HTERT RPE-1 (cell line): ENCODE measurements around the gene ARMC9.
"Not testable (repeated sequence)": the region's sequence is repeated elsewhere in the genome, so short reads cannot be mapped to it uniquely, and the experiment has no call there.

Experiments
- in situ Hi-C: fragments of 300-500 bp; cut with MboI; formaldehyde crosslinking; loops from 4 replicates; pipeline ENCODE4 v1.14.3; 2020; ENCODE audit warnings: low sequenced_read_pairs

Gene ARMC9

DNA sequence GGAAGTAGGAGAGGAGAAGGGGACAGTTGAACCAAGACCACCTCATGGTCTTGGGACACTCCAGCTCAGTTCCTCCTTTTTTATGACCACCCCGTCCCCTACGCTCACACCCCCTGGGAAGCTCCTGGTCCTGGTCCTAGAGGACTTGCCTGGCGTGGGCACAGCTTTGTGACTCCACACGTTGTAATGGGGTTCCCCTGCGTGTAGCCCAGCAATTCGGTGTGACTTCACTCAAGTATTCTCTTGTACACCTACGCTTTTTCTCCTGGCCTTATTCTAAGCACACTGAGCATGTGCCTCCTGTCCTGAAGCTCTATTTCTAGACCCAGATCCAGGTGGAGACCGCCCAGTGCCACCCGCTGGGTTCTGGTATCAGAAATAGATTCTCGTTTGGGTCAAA is 161.0 kb downstream of the ARMC9 start:
- in situ Hi-C loops = no loop called here

DNA sequence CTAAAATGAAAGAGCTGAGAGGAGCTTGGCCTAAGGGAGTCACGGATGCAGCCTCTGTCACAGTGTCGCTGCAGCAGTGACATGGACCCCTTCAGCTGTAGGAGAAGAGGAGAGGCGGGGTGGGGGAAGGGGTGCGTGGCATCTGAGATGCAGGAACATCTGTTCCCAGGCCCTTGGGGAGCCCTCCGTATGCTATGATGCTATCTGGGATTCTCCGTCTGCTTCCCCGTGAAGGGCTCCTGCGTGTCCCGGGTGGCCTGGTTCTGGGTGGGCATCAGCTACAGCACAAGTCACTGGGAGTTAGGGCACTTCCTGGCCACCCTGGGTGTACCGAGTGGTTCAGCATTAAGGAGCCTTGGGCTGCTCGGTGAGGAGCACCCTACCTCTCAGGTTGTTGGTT is 161.5 kb downstream of the ARMC9 start:
- in situ Hi-C loops = no loop called here

DNA sequence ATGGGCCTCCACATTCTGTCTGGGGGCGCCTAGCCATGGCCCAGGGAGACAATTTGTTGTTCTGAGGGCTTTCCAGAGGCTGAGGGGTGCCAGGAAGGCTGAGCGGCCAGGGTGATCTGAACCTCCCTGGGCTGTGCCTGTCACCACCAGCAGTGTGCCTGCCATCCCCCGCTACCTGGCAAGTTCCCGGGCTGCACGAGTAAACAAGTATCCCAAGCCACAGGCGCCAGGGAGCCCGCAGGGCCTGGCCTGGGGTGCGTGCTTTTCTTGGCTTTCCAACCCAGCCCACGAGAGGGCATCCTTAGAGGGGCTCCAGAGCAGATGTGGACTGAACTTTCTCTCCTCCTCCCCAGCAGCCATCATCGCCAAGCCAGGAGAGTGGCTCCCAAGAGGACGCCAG is 162.0 kb downstream of the ARMC9 start:
- in situ Hi-C loops = no loop called here

DNA sequence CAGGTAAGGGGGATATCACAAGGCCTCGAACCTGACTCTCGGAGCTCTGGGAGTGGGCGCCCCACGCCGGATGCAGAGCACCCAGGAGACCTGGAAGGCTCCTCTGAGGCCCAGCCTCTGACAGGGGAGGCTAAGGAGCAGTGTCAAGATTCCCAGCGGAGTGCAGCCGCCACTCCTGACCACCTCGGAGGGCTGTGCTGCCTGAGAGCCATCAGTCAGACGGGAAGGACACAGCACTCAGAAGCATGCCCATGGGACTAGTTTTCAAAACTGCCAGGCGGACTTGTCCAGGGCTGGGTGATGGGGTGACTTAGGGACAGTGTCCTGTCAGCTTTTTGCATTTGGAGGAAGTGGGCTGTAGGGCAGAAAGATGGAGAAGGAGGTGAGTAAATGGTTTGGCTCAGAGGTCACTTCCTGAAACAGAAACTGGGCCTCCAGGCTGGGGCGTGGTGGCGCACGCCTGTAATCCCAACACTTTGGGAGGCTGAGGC is 162.5 kb downstream of the ARMC9 start:
- in situ Hi-C loops = no loop called here

DNA sequence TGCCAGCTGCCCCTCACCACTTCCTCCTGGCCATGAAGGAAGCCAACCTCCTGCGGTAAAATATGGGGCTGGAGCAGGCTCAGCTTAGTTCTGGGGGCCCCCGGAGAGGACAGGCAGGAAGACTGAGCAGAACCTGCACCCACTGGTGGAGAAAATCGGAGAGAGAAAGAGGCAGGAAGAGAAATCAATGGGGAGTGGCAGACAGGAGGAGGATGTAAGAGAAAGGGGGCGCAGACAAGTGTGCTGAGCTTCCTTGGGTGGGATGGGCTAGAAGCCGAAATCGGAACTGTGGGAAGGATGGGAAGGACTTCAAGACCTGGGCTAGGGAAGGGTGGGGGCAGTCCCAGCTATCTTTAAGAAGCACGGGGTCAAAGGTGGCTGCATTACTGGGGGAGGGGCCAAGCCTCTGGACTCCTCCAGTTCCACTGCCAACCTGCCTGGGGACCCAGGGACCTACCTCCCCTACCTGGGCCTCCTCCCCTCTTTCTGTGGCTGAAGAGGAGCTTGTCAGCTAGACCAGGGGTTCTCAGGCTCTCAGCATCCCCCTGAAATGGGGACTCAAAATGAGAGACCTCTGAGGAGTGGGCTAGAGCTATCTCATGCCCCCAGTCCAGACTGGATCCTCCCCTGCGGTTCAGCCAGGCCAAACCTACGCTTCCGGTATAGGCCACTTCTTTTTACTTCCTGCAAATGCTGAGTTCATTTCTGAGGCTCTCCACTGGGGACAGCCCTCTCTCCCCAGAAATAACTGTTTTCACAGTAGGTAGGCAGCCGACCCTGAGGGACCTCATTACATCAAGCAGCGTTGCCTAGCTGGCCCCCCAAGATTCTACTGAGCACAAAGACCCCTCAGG is 163.5 kb downstream of the ARMC9 start:
- in situ Hi-C loops = no loop called here

DNA sequence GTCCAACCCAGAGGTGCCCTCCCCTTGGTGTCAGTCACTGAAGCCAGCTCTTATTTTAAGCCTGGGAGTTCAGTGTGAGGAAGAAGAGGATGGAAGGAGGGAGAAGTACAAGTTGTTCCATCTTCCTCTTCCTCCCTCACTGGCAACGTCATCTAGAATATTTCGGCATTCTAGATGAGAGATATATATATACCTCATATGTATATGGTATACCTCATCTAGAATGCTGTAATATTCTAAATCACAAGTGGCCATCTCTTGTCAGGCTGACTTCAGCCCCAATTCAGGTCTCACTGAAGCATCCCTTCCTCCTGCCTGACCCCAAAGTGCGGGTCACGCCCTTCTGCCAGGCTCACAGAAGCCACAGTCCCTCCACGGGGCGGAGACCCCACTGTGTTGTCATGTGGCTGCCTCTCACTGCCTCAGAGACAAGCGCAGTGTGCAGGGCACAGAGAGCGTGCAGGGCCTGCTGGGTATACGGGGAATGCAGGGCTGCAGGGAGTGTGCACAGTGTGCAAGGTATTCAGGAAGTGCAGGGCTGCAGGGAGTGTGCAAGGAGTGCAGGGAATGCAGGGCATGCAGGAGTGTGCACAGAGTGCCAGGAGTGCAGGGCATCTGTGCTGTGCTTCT is 164.2 kb downstream of the ARMC9 start:
- in situ Hi-C loops = no loop called here

DNA sequence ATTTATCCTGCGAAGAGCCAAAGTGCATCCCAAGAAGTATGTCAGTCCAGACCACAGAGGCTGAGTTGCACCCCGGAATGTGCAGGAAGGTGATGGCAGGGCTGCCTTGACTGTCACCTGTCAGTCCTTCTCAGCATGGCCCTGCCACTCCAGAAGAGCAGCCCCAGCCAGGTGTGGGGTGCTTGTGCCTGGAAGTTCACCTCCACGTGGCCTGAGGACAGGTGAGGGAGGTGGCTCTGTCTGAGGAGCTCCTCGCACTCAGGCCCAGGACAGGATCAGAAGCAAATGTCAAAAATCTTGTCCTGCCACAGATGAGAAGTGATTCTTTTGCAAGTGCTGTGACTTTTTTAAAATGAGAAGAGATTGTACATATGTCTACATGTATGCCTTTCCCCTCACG is 165.6 kb downstream of the ARMC9 start:
- in situ Hi-C loops = no loop called here

DNA sequence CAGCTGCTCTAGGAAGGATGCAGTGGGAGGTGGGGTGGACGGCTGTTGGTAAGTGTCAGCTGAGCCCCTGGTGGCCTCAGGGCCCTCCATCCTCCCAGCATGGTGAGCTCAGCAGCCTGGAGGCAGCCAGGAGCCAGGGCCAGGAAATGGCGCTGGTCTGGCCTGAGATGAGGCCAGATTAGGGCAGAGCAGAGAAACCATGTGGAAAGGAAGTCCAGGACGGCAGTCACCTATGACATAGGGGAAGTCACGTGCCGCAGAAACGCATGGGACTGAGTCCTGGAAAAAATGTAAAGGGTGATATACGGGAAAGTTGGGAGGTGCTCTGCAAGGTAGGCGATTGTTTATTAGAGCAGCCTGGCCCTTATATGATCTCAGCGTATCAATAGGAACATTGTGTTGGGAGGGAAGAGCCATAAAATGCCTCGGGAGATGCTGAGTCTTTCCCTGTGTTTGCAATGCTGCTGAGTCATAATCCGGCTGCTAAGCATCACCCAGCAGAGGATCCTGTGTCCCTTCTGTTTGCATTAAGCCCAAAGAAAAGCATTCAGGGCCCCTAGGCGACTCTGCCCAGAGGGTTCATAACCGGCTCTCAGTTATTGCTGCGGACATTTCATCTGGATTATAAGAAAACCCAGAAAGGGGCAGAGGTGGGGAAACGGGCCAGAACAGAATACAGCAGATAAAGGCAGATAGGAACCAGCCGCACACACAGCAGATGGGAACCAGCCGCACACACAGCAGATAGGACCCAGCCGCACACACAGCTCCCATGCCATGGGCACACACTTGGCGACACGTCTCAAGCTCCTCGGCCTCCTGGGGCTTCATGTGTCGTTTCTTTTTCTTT is 166.8 kb downstream of the ARMC9 start:
- in situ Hi-C loops = no loop called here

DNA sequence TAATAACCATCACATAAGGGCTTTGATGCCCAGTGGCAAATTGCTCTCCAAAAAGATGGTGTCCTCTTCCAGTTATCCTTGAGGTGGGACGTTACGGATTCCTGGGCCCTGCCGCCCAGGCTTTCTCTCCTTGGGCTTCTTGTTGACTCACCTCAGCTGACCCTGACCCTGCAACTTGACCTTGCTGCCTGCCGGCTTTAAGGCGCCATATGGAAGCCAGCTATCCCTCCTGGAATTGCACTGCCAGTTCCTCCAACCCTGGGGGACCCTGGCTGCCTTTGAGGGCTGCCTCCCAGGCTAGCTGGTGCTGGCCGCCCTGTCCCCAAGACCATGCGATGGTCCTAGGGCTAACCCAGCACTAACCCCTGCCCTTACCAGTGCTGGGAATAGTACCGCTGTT is 168.7 kb downstream of the ARMC9 start:
- in situ Hi-C loops = no loop called here

DNA sequence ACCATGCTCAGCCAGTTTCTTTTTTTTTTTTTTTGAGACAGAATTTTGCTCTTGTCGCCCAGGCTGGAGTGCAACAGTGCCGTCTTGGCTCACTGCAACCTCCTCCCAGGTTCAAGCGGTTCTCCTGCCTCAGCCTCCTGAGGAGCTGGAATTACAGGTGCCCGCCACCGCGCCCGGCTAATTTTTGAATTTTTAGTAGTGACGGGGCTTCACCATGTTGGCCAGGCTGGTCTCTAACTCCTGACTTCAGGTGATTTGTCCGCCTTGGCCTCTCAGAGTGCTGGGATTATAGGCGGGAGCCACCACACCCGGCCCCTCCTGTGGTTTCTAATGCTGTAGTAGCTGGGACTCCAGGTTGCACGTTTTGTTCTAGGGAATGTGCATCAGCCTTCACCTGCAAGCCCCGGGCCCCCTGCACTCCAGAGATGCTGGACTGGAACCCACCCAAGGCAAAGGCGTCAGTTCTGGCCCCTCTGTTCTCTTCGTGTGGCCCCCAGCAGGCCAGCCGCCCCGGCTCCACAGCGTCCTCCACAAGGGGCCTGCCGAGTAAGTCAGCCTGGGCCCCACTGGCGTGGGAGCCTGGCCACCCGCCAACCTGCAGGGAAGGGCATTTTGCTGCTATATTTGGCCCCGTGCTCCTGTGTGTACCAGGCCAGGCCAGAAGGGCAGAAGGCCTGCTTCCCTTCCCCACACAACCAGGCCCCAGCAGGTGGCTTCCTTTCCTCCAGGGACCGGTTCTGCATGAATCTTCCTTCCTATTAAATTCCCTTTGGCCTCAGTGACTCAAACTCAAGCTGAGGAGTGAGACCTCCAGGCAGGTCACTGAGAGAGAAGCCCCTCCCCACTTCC is 171.4 kb downstream of the ARMC9 start:
- in situ Hi-C loops = no loop called here

DNA sequence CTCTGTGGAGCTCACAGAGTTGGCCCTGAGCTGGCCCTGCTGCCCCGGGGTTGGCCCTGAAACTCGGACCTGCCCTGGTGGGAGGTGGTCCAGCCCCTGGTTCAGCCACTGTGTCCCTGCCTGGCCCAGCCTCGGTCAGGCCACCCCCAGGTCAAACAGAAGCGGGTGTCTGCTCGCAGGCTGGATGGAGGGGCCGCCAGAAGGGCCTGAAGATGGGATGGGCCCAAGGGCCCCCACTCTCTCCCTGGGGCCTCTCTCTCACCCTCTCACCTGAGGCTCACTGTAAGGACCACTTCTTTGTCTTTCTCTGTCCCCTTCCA is 172.0 kb downstream of the ARMC9 start:
- in situ Hi-C loops = no loop called here

DNA sequence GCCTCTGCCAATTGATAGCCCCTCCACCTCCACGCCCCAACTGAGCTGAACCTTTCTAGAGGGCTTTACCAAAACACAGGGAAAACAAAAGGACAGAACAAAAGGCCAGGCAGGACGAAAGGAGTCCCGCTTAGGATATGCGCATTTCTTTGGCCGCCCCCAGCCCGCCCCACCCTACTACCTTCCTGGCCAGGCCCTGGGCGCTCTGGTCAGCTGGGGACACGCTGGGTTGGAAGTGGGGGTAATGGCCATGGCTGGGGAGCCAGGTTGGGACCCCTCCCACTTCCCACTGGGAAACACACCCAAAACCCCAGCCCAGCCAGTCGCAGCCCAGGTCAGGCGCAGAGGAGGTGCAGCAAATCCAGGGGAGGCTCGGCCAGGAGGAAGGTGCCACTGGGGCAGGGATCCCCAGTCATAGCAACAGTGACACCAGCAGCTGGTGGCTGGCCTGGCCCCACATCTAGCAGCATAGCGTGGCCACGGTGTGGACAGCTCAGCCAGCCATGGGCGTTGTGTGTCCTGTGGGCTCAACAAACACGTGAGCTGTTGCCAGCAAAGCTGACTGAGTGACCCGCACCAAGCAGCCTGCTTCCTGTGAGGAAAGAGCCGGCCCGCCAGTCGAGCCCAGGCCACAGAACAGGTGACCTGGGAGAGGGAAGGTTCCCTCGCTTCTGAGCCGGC is 172.5 kb downstream of the ARMC9 start:
- in situ Hi-C loops = no loop called here

DNA sequence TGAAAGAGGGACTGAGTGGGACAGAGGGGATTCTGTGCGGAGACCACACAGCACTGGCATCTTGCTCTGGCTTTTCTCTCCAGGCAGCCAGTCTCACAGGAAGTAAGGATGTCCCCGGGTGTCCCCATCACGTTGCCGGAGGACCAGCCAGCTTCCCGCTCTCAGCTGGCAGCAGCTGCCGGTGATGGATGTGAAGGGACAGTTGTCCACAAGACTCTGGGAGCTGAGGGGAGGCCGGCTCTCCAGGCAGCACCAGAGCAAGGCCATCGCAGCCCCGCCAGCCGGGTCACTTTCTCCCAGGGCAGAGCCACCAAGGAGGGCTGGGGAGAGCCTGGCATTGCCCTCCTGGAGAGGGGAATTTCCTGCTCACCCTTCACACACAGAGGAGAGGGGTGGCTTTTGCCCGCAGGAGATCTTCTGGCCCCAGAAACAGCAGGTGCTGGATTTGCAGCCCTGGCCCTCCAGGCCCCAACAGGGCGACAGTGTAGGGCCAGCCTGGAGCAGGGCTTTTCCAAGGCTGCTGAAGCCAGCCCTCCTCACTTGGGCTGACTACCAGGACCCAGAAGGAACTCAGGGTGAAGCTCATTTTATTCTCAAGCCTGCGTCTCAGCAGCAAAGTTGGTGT is 173.1 kb downstream of the ARMC9 start:
- in situ Hi-C loops = no loop called here

DNA sequence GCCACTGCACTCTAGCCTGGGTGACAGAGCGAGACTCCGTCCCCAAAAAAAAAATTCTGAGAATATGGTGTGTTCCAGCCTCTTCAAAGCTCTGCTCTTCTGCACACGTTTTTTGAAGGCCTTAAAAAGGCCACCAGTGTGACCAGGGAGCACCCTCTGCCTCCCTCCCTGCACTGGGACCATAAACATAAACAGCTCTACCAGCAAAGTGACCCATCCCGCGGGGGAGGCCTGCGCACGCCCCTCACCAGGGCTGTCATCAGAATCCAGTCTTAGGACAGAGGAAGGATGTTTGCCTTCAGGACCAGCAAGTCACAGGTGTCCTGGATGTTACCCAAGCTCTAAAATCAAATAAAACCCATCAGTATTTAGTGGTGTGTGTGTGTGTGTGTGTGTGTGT is 173.9 kb downstream of the ARMC9 start:
- in situ Hi-C loops = no loop called here

DNA sequence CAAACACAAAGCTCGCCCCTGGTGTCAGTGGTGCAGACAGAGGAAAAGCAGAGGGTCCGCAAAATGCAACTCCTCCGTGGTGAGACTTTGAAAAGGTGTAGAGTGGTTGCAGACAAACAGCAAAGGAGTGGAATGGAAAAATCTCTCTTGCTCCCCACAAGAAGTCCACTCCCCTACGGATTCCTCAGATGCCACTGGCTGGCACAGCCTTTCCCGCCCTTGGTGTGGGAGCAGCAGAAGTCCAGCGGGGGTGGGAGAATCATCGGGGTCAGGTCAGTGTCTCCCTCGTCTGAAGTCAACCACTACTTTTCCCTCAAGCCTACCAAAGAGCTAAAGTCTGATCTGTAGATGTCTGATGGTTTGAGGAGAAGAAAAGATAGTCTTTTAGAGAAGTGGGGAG is 174.8 kb downstream of the ARMC9 start:
- in situ Hi-C loops = no loop called here

DNA sequence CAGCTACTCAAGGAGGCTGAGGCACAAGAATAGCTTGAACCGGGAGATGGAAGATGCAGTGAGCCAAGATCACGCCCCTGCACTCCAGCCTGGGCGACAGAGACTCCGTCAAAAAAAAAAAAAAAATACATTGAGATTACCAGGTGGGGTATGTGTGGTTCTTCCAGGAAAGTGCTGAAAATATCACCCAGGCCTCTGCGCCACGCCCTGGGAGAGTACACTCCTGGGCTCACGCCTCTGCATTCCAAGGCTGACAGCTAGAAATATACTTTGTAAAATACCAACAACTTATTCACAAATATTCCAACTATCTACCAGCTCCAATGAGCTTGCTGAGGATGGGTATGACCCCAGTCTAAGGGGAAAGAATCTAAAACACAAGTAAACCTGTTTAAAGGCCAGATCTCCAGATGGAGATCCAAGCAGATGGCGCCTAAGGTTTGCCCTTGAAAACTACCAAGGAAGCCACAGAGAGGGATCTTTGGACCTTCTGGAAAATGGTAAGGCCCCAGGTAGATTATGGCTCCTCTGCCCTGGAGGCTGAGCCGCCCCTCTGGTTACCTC is 175.4 kb downstream of the ARMC9 start:
- in situ Hi-C loops = no loop called here

DNA sequence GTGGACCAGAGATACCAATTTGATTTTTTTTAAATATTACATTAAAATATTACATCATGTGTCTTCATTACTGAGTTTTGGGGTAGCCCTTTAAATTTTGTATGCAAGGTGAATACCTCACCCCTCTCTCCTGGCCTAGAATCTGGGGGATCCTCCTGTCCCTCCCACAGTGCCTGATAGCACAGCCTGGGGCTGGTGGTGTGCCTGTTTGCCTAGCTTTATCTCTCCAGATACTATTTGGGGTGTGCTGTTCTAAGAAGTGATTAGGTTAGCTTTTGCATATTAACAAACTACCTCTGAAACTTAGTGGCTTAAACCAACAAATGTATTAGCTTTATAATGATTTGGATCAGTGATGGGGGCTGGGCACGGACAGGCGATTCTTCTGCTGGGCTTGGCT is 176.3 kb downstream of the ARMC9 start:
- in situ Hi-C loops = no loop called here

DNA sequence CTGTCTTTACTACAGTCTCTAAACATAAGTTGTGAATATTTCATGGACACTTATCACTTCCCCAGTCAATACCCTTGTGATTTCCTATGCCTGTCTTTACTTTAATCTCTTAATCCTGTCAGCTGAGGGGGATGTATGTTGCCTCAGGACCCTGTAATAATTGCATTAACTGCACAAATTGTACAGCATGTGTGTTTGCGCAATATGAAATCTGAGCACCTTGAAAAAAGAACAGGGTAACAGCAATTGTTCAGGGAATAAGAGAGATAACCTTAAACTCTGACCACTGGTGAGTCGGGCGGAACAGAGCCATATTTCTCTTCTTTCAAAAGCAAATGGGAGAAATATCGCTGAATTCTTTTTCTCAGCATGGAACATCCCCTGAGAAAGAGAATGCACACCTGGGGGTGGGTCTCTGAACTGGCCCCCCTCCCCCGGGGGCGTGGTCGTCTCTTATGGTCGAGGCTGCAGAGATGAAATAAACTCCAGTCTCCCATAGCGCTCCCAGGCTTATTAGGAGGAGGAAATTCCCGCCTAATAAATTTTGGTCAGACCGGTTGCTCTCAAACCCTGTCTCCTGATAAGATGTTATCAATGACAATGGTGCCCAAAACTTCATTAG is 177.7 kb downstream of the ARMC9 start:
- in situ Hi-C loops = not testable (repeated sequence)

DNA sequence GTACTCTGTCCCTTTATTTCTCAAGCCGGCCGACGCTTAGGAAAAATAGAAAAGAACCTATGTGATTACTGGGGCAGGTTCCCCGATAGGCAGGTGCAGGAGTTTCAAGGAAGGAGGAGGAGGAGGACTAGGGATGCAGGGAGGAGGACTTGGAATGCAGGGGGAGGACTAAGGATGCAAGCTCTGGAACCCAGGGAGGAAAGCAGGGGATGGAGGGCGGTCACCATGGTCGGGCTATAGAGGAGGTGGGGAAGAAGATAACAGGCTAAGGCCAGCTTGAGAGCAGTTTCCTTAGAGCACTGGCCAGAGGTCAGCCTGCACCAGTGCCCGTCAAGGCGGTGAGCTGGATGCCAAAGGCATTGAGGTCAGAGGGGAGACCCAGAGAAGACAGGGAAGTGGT is 178.4 kb downstream of the ARMC9 start:
- in situ Hi-C loops = no loop called here
